GM21786 (cell line): ENCODE data around the gene RSAD2.
"Not testable (repeated sequence)": the region's sequence is repeated elsewhere in the genome, so short reads cannot be mapped to it uniquely, and the experiment has no call there.

Experiments used
- ATAC-seq: cut with Tn5 transposase; IDR thresholded peaks from one replicate; pipeline ENCODE4 v1.9.1; 2021; ENCODE audit not compliant: unreplicated experiment

Gene RSAD2

DNA sequence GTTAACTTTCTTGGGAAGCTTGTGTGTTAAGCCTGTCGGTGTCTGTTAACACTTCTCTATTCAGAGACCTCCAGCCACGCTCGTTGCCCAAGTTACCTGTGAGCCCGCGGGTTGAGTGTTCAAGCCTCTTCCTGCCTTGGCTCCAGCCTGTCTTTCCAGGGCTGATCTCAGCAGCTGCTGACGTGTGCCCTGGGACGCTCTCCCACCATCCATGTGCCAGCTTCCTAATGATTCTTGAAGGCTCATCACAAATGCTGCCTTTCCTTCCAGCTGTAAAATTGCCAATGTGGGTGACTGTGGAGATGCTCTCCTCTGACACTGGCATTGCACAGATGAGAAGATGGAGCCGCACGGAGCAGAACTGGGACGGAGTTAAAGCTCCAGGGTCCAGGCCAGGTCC lies 45.7 kb downstream of the RSAD2 start:
- ATAC-seq, result no peak

GRCh38 chr2:6924101-6924923 lies 46.7 kb downstream of the RSAD2 start:
- ATAC-seq, result no peak

- no peak for ATAC-seq
Measured at GRCh38 chr2:6924924-6925409, 47.4 kb downstream of the RSAD2 start.

DNA sequence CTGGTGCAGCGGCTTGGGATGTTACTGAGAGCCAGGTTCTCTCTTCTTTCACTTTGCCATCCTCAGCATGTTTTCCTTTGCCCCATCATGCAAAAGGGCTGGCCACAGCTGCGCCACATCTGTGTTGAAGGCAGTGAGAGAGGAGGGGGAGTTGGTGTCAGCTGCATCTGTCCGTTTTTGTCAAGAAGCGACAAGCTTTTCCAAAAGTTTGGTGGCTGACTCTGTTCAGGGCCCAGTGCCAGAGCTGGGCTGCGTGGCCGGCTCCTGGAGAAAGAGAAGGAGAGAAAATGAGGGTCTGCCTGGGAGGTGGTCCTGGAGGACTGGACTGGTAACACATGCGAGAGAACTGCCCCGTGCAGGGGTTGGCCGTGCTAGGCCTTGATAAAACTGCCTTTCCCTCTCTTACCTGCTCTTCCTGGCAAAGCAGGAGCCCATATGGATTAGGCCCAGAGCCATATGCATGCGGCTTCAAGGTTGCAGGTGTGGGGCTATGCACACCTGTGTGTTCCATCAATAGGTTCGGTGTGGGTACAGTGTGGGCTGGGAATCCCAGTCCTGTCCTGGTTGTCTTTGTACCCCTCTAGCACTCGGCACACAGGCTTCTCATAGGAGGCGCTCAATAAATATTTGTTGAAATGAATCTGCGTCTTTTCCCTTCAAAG lies 48.6 kb downstream of the RSAD2 start:
- no peak for ATAC-seq

GRCh38 chr2:6927186-6927585 lies 49.6 kb downstream of the RSAD2 start:
- no peak for ATAC-seq

DNA sequence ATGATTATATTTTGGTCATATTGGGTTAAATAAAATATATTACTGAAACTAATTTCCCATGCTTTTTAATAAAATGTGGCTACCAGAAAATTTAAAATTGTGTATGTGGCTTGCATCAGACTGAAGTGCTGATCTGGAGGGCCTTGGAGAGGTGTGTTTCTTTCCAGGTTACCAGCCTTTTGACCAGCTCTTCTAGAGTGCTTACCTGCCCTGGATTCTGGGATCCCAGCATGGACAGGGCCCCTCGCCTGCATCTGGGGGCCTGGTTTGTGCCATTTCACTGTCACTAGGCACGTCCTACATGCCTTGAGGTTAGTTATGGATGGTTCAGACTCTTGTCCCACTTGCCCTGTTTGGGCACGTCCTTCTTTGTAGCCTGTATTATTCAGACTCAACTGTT lies 50.2 kb downstream of the RSAD2 start:
- ATAC-seq, result no peak

GRCh38 chr2:6928452-6928851 lies 50.9 kb downstream of the RSAD2 start:
- ATAC-seq, result no peak

- ATAC-seq, result no peak
Measured at GRCh38 chr2:6929196-6929819, 51.7 kb downstream of the RSAD2 start.

DNA sequence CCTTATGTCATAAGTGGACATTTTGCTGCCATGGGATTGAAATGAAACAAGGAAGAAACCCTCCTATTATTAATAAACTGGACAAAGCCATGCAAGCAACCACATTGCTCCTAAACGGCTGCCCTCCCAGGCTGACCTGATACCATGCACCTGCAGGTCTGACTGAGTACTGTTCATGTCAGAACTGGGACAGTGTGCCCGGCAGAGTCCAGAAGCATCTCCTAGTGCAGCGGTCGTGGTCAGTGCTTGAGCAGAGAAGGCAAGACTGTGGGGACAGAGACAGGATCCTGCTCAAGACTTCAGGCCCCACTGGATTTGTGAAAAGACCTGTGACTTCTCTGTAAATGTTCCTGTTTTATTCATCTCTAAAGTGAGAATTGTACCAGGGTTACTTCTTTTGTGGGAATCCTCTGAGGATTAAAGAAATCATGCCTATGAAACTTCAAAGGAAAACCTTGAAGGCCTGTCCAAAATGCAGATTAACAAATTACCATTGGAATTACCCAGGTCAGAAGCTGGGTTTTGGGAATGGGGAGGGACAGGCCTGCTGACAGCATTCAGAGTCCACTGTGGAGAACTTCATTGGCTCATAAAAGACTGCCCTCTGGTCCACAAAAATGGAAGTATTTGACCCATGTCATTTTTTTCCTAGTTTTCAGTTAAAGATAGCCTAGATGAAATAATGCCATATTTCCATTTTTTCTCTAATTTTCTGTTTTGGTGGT lies 53.5 kb downstream of the RSAD2 start:
- no peak for ATAC-seq

GRCh38 chr2:6931753-6932152 lies 54.2 kb downstream of the RSAD2 start:
- ATAC-seq, result no peak

- no peak for ATAC-seq
Measured at GRCh38 chr2:6932206-6932605, 54.6 kb downstream of the RSAD2 start.

GRCh38 chr2:6932828-6933227 lies 55.3 kb downstream of the RSAD2 start:
- no peak for ATAC-seq

DNA sequence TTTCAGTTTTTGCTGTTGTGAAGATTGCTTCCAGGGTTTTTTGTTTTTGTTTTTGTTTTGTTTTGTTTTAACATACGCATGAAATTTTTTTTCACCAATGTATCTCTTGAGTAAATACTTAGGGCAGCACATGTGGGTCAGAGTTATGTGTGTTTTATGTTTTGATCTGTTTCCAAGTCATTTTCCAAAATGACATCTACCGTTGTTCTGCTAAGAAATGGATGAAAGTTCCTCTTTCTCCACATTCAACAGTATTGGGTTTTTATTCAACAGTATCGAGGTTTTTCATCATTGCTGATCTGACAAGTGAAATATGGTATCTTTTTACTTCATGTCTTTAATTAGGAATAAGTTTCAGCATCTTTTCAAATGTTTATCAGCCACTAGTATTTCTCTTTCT lies 56.3 kb downstream of the RSAD2 start:
- no peak for ATAC-seq

DNA sequence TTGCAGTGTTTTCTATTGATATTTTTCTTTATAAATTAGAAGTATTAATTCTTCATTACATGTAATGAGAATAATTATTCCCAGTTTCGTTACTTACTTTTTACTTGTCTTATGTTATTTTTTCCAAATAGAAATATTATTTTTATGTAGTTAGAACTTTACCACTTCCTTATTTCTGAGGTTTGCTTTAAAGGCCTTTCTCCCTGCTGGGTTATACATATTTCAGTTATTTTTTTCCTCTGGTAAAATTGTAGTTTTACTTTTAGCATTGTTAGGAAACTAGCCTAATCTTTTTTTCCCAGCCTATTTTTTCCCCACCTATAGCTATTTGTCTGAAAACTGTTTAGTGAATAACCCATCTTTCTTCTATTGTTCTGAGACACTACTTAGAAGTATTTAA lies 56.8 kb downstream of the RSAD2 start:
- ATAC-seq, result no peak

- no peak for ATAC-seq
Measured at GRCh38 chr2:6934758-6935651, 57.4 kb downstream of the RSAD2 start.

GRCh38 chr2:6935652-6936020 lies 58.1 kb downstream of the RSAD2 start:
- not testable (repeated sequence) for ATAC-seq

DNA sequence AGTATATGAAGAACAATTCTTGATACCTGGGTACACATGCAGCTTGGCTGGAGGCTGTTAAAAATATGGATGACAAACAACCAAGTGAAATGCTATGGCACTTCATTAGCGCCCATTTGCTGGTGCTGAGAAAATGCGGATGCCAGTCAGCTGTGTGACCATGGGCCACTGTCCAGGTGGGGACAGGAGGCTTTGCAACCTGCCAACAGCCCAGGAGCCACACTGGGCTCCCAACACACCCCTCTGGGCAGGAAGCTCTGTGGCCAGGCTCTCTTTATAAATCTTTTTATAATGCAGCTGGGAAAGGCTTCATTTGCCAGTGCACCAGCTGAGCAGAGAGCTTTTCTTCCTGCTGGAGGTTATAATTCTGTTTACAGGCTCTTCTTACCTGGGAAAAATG lies 59.6 kb downstream of the RSAD2 start:
- no peak for ATAC-seq

- no peak for ATAC-seq
Measured at GRCh38 chr2:6937582-6937981, 60.0 kb downstream of the RSAD2 start.

DNA sequence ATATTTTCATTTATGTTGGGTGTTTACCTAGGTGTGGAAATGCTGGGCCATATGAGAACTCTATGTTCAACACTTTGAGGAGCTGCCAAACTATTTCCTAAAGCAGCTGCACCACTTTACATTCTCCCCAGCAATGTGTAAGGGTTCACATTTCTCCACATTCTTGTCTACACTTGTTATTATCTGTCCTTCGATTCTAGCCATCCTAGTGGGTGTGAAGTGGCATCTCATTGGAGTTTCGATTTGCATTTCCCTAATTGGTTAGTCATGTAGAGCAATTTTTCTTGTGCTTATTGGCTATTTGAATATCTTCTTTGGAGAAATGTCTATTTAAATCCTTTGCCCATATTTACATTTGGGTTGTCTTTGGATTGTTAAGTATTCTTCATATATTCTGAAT lies 61.5 kb downstream of the RSAD2 start:
- ATAC-seq, result no peak

DNA sequence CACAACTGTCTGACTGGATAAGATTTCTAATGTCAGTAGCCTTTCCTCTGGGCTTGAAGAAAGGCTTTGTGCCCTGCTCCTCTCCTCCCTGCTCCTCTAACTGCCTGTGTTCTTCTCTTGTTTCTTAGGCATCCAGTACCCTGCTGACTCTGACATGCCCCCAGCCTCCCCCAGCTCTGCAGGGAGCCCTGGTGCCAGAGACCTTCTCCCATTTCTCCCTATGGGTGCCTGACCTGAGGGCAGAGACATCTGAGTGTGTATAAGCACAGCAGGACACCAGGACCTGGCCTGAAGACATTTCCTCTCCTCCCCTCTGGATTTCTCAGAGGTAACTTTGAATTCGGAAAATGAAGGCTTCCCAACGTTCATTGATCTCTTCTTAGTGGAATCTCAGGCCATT lies 63.2 kb downstream of the RSAD2 start:
- ATAC-seq, result no peak
